Activated naive CD4-positive, alpha-beta T cell treated with anti-CD3 and anti-CD28 coated beads, Interleukin-2, amount 10 ng/mL, durations not matched to agents 7 days and 5 days (primary cell): Measurements from ENCODE around the gene DPYSL4.
"Not testable (repeated sequence)": the region's sequence is repeated elsewhere in the genome, so short reads cannot be mapped to it uniquely, and the experiment has no call there.

Experiments
- CTCF ChIA-PET: fragments of 350-600 bp; sonication (Branson Sonifier 250); formaldehyde crosslinking; loops from one replicate; lab custom pipeline; 2021; ENCODE audit warnings: antibody characterized with exemption; lab: Charles Lee
- DNase-seq: peaks from one replicate; pipeline ENCODE4 v3.0.0-alpha.2; 2020
- H3K27ac Mint-ChIP-seq: one replicate; pipeline ENCODE4 v1.8.0; 2021; ENCODE audit warnings: mild to moderate bottlenecking, moderate library complexity, mixed read lengths
- H3K27me3 Mint-ChIP-seq: one replicate; pipeline ENCODE4 v1.8.0; 2021; ENCODE audit warnings: mild to moderate bottlenecking, mixed read lengths
- H3K36me3 Mint-ChIP-seq: one replicate; pipeline ENCODE4 v1.8.0; 2021; ENCODE audit warnings: mixed read lengths
- H3K4me1 Mint-ChIP-seq: one replicate; pipeline ENCODE4 v1.8.0; 2021; ENCODE audit warnings: mixed read lengths
- H3K4me3 Mint-ChIP-seq: one replicate; pipeline ENCODE4 v1.8.0; 2021; ENCODE audit warnings: mild to moderate bottlenecking, moderate library complexity, mixed read lengths
- H3K9me3 Mint-ChIP-seq: one replicate; pipeline ENCODE4 v1.8.0; 2021; ENCODE audit warnings: mixed read lengths

The DPYSL4 gene

GRCh38 chr10:132154931-132155330 lies 31.8 kb upstream of the DPYSL4 start:
- Mint-ChIP-seq H3K9me3 (no peaks in the 10 kb centered on the region), H3K4me3 (no peak overlapping the region), H3K27ac (no peak overlapping the region), H3K4me1 (peaks cover 15% of the 10 kb centered on the region), H3K27me3 (peaks cover 5% of the 10 kb centered on the region), H3K36me3 (no peaks in the 10 kb centered on the region)
- CTCF ChIA-PET = no interaction called here
- no peak for DNase-seq

DNA sequence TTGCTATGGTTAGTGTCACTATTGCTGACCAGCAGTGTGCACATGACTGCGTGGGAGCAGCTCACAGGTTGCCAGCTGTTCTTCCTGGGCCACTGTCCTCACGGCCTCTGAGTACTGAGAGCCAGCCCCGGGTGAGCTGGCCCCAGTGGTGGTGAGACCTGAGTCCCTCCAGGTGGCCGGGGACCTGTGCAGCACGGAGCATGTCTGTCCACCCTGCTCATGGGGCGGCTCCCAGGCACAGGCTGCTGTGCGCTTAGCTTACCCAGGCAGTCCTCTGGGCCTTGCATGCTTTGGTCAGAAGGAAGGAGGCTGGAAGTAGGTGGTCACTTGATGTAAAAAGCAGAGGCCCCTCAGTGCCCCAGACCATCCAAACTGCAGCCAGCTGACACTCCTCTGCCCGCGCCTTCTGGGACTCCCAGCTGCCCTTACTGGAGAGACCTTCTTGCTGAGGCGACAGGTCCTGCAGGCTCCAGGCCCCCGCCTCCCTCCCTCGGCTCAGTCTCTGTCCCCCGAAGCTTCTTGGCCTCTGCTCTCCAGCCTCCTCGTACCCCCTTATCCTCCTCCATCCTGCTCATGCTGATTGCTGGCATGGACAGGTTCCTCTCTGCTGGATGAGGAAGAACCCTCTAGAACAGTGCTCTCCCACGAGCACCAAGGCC lies 30.9 kb upstream of the DPYSL4 start:
- DNase-seq = no peak
- peaks cover 5% of the 10 kb centered on the region for H3K27me3 Mint-ChIP-seq
- no peak overlapping the region for H3K27ac Mint-ChIP-seq
- H3K4me1 Mint-ChIP-seq = peaks cover 15% of the 10 kb centered on the region
- no peak overlapping the region for H3K4me3 Mint-ChIP-seq
- no peaks in the 10 kb centered on the region for H3K9me3 Mint-ChIP-seq
- no peaks in the 10 kb centered on the region for H3K36me3 Mint-ChIP-seq
- CTCF ChIA-PET = no interaction called here

- no peak for DNase-seq
- Mint-ChIP-seq H3K4me1 (peaks cover 15% of the 10 kb centered on the region), H3K27ac (no peak overlapping the region), H3K36me3 (no peaks in the 10 kb centered on the region), H3K4me3 (no peak overlapping the region), H3K9me3 (no peaks in the 10 kb centered on the region), H3K27me3 (peaks cover 5% of the 10 kb centered on the region)
- CTCF ChIA-PET = no interaction called here
Observed at GRCh38 chr10:132156382-132156781, 30.4 kb upstream of the DPYSL4 start.

- H3K27me3 Mint-ChIP-seq = peaks cover 5% of the 10 kb centered on the region
- peaks cover 2% of the 10 kb centered on the region for H3K36me3 Mint-ChIP-seq
- peaks cover 20% of the 10 kb centered on the region for H3K4me1 Mint-ChIP-seq
- no peak for DNase-seq
- no peak overlapping the region for H3K27ac Mint-ChIP-seq
- H3K9me3 Mint-ChIP-seq = peaks cover 2% of the 10 kb centered on the region
- CTCF ChIA-PET = no interaction called here
- no peak overlapping the region for H3K4me3 Mint-ChIP-seq
Observed at GRCh38 chr10:132157101-132157500, 29.6 kb upstream of the DPYSL4 start.

- Mint-ChIP-seq H3K4me1 (peaks cover 30% of the 10 kb centered on the region), H3K4me3 (no peak overlapping the region), H3K9me3 (peaks cover 2% of the 10 kb centered on the region), H3K27ac (peak overlapping the region; percentile 72), H3K36me3 (peaks cover 2% of the 10 kb centered on the region), H3K27me3 (peaks cover 8% of the 10 kb centered on the region)
- CTCF ChIA-PET = no interaction called here
- DNase-seq = peak; percentile 60
Observed at GRCh38 chr10:132158122-132158741, 28.5 kb upstream of the DPYSL4 start.

DNA sequence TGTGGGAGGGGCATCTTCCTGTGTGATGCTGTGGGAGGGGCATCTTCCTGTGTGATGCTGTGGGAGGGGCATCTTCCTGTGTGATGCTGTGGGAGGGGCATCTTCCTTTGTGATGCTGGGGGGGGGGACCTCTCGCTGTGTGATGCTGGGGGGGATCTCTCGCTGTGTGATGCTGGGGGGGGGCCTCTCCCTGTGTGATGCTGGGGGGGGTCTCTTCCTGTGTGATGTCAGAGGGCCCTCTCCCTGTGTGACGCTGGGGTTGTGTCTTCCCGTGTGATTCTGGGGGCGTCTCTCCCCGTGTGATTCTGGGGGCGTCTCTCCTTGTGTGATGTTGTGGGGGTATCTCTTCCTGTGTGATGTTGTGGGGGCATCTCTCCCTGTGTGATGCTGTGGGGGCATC lies 27.9 kb upstream of the DPYSL4 start:
- Mint-ChIP-seq H3K4me1 (peaks cover 34% of the 10 kb centered on the region), H3K27ac (peak overlapping the region; percentile 89), H3K27me3 (peaks cover 6% of the 10 kb centered on the region), H3K36me3 (peaks cover 2% of the 10 kb centered on the region), H3K9me3 (peaks cover 2% of the 10 kb centered on the region), H3K4me3 (no peak overlapping the region)
- DNase-seq = peak; percentile 55
- CTCF ChIA-PET = no interaction called here

- peaks cover 37% of the 10 kb centered on the region for H3K4me1 Mint-ChIP-seq
- peak; percentile 63 for DNase-seq
- H3K9me3 Mint-ChIP-seq, CTCF ChIA-PET, H3K27me3 Mint-ChIP-seq, H3K4me3 Mint-ChIP-seq, H3K36me3 Mint-ChIP-seq: not testable (repeated sequence)
- H3K27ac Mint-ChIP-seq = peak overlapping the region; percentile 89
Observed at GRCh38 chr10:132159302-132160230, 27.2 kb upstream of the DPYSL4 start.

DNA sequence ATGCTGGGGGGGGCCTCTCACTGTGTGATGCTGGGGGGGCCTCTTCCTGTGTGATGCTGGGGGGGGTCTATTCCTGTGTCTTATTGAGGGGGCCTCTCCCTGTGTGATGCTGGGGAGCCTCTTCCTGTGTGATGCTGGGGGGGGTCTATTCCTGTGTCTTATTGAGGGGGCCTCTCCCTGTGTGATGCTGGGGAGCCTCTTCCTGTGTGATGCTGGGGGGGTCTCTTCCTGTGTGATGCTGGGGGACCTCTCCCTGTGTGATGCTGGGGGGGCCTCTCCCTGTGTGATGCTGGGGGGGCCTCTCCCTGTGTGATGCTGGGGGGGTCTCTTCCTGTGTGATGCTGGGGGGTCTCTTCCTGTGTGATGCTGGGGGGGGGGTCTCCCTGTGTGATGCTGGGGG lies 26.5 kb upstream of the DPYSL4 start:
- H3K9me3 Mint-ChIP-seq, H3K27me3 Mint-ChIP-seq, DNase-seq, CTCF ChIA-PET, H3K36me3 Mint-ChIP-seq, H3K4me3 Mint-ChIP-seq: not testable (repeated sequence)
- peaks cover 37% of the 10 kb centered on the region for H3K4me1 Mint-ChIP-seq
- peak overlapping the region; percentile 89 for H3K27ac Mint-ChIP-seq

GRCh38 chr10:132160834-132161622 lies 25.7 kb upstream of the DPYSL4 start:
- H3K27me3 Mint-ChIP-seq, H3K9me3 Mint-ChIP-seq, H3K36me3 Mint-ChIP-seq, CTCF ChIA-PET, H3K4me3 Mint-ChIP-seq: not testable (repeated sequence)
- peak; percentile 38 for DNase-seq
- peaks cover 37% of the 10 kb centered on the region for H3K4me1 Mint-ChIP-seq
- peak overlapping the region; percentile 45 for H3K27ac Mint-ChIP-seq

DNA sequence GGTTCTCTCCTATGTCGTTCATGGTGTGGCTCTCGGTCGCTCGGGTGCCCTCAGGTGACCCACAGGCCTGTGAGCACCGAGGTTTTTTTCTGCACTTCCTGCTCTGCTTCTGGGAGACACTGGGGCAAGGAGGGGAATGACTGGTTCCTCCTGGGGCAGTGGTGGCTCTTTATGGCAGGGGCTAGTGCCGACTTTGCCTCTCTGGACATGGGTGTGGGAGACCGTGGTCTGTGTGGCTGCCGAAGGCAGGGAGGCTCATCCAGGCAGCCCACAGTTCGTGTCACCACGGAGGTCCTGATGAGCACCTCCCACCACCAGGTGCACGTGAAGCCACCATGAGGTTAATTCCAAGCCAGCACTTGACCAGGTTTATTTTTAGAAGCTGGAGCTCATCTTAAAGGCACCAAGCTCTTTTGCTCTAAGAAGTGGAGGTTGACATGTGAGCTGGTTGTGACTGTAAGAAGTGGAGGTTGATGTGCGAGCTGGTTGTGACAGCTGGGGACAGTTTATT lies 24.7 kb upstream of the DPYSL4 start:
- Mint-ChIP-seq H3K4me1 (peaks cover 42% of the 10 kb centered on the region), H3K9me3 (peaks cover 2% of the 10 kb centered on the region), H3K36me3 (peaks cover 2% of the 10 kb centered on the region), H3K27me3 (peaks cover 6% of the 10 kb centered on the region), H3K27ac (peak overlapping the region; percentile 96), H3K4me3 (peak overlapping the region; percentile 38)
- CTCF ChIA-PET = interaction anchor here (0.7 kb wide), 1 partner anchor 25 kb away, joined by 3 read pairs; no protein-coding TSS in a partner anchor
- DNase-seq = peak; percentile 58

DNA sequence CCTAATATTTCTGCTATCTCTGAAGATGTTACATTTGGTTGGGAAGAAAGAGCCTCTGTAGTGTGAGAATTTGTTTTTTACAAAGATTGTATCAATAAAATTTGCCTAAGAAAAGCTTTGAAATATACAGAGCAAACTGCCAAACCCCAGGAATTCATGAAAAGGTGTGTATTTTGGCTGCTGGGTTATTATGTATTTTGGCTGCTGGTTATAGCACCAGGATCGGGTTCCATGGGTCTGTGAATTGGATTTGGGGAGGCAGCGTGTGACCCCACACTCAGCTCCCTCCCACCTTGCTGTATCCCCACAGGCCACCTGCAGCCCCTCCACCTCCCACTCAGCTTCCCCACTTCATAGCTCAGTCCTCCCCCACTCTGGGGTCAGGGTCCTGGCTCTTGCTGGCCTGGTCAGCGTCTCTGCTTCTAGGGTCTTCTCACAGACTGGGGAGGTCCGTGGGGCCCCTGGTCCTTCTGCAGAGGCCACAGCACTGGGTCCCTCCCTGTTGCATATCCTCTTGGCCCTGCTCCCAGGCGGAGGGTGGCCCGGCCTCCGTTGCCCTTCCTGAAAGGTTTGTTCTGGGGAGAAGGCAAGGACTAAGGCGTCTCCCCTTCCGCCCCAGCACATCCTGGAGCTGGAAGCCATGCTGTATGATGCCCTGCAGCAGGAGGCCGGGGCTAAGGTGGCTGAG lies 24.0 kb upstream of the DPYSL4 start:
- peaks cover 2% of the 10 kb centered on the region for H3K36me3 Mint-ChIP-seq
- peaks cover 6% of the 10 kb centered on the region for H3K27me3 Mint-ChIP-seq
- DNase-seq = no peak
- CTCF ChIA-PET = interaction anchor here (0.7 kb wide), 1 partner anchor 25 kb away, joined by 3 read pairs; no protein-coding TSS in a partner anchor
- peaks cover 40% of the 10 kb centered on the region for H3K4me1 Mint-ChIP-seq
- peak overlapping the region; percentile 96 for H3K27ac Mint-ChIP-seq
- no peak overlapping the region for H3K4me3 Mint-ChIP-seq
- H3K9me3 Mint-ChIP-seq = peaks cover 2% of the 10 kb centered on the region

DNA sequence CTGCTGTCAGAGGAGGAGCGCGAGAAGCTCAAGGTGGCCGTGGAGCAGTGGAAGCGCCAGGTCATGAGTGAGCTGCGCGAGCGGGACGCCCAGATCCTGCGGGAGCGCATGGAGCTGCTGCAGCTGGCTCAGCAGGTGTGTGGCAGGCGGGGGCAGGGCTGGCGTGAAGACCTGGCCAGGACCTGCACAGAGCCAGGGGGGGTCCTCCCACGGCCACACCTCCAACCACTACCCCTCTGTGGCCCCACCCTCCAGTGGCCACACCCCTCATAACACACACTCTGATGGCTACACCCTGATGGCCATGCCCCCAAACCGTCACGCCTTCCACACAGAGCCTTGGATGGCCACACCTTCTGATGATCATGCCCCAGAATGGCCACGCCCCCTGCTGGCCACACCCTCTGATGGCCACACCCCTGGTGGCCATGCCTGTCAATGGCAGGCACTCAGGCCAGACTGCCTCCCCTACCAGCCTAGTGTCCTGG lies 23.4 kb upstream of the DPYSL4 start:
- Mint-ChIP-seq H3K4me1 (peaks cover 35% of the 10 kb centered on the region), H3K27me3 (peaks cover 6% of the 10 kb centered on the region), H3K36me3 (peaks cover 2% of the 10 kb centered on the region), H3K9me3 (peaks cover 2% of the 10 kb centered on the region), H3K27ac (peak overlapping the region; percentile 3), H3K4me3 (no peak overlapping the region)
- CTCF ChIA-PET = no interaction called here
- peak; percentile 55 for DNase-seq
